Stimulated activated CD4-positive, alpha-beta T cell treated with anti-CD3 and anti-CD28 coated beads, Interleukin-1b, Interleukin-23, amount 100 ng/mL, for 1 hour (primary cell): Measurements from ENCODE around the gene KDSR.

ENCODE experiments used
- DNase-seq, 2 donors: peaks; one replicate each; pipeline ENCODE4 v3.0.0-alpha.2; 2020; ENCODE audit warnings: low read depth in 2 of 2

KDSR gene, protein sequence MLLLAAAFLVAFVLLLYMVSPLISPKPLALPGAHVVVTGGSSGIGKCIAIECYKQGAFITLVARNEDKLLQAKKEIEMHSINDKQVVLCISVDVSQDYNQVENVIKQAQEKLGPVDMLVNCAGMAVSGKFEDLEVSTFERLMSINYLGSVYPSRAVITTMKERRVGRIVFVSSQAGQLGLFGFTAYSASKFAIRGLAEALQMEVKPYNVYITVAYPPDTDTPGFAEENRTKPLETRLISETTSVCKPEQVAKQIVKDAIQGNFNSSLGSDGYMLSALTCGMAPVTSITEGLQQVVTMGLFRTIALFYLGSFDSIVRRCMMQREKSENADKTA

GRCh38 chr18:63367053-63367953 lies at the start of gene KDSR:
Gene KDSR, minus strand, starts transcription at chr18:63367206. Its CDS starts 88 bp downstream, at chr18:63367118.
- peak in 1 of 2 donors; percentile 68 for DNase-seq

DNA sequence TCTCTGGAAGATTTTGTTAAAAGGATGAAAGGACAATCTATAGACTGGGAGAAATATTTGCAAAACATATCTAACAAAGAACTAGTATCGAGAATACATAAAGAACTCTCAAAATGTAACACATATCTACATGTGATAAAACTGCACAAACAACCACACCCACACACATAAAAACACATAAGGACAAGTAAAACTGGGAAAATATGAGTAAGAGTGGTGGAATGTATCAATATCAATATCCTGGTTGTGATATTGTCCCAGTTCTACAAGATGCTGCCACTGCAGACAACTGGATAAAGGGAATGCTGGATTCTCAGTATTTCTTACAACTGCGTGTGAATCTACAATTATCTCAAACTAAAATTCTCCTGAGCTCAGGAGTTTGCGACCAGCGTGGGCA lies 45.9 kb upstream of the KDSR start:
- no peak for DNase-seq

- no peak for DNase-seq
These were observed 43.8 kb upstream of the KDSR start for GRCh38 chr18:63410792-63411191.

DNA sequence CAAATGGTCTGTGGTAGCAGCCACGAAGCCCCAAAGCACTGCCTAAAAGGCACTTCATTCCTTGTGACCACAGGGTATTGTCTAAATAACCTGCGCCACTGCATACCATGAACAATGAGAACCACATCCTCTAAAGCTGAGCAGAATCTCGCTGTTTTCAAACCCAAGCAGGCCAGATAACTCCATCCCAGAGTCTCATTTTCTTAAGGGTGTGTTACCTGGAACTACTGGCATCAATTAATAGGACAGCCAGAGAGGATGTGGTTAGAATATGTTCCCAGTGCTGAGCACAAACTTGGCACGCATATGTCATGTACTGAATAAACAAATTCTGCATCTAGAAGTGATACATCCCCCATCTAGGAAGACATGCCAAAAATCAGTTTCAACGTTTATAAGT lies 42.3 kb upstream of the KDSR start:
- DNase-seq = no peak

GRCh38 chr18:63407734-63408133 lies 40.7 kb upstream of the KDSR start:
- DNase-seq = no peak

DNA sequence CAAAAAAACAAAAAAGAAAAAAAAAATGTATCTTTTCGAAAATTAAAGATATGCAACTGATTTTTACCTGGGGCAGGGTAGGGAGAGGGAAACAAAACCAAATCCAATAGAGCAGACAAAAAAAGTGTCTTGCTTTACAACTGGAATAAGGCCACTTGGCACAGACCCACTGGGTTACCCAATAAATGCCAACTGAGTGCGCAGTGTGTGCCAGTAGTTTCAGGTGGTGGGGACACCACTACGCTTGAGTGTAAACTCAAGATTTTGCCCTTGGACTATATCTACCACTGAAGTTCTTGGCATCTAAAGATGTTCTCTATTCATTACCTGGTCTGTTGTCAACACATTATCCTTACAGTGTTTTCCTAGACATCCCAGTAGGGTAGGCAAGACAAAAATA lies 39.0 kb upstream of the KDSR start:
- DNase-seq = no peak

- no peak for DNase-seq
These were observed 35.5 kb upstream of the KDSR start for GRCh38 chr18:63402246-63403162.

GRCh38 chr18:63399300-63399699 lies 32.3 kb upstream of the KDSR start:
- DNase-seq = no peak

- no peak for DNase-seq
These were observed 30.3 kb upstream of the KDSR start for GRCh38 chr18:63397349-63397748.

- DNase-seq = no peak
These were observed 28.5 kb upstream of the KDSR start for GRCh38 chr18:63395503-63395902.

GRCh38 chr18:63394954-63395353 lies 27.9 kb upstream of the KDSR start:
- DNase-seq = no peak

DNA sequence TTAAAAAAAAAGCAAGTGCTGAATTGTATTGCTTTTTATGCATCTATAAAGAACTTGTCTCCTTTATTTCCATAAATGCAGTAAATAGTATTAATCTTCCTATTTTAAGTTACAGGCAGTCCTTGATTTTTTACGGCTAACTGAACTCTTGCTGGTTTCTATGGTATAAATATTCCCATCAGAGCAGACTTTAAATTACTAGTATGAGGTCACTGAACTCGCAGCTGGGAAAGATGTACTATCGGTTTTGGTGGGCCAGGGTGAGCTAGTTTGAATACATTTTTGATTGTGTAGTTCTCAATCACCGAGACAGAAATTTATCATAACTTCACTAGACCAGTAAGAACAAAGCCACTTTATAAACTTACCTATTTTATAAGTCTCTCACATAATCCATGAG lies 20.9 kb upstream of the KDSR start:
- no peak for DNase-seq

- no peak for DNase-seq
These were observed 15.8 kb upstream of the KDSR start for GRCh38 chr18:63382843-63383242.

GRCh38 chr18:63379639-63379962 lies 12.6 kb upstream of the KDSR start:
- DNase-seq = no peak

DNA sequence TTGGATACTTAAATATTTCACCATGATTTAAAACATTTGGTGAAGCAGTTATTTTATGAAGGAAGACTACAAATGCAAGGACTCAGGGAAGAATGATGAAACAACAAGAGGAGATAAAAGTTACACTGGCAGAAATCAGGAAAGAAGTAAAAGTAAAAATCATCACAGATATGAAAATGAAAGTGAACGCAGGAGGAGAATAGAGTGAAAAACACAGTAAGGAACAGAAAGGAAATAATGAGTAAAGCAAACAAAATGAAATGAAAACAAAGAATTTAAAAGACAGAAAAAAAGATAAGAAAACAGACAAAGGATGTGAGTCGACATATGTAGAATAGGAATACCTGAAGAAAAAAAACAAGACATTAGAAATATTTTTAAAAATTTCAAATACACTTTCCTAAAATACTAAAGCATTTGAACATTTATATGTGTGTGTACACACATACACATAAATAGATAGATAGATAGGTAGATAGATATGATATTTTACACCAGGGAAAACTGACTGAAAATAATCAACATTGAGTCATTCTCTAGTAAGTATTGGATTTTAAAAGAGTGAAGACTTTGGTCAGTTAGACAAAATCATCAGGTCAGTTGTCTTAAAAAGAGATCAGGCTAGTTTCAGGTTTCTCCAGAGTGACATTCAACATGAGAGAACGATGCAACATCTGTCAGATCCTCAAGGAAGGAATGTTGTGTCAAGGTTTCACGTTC lies 12.1 kb upstream of the KDSR start:
- no peak for DNase-seq

DNA sequence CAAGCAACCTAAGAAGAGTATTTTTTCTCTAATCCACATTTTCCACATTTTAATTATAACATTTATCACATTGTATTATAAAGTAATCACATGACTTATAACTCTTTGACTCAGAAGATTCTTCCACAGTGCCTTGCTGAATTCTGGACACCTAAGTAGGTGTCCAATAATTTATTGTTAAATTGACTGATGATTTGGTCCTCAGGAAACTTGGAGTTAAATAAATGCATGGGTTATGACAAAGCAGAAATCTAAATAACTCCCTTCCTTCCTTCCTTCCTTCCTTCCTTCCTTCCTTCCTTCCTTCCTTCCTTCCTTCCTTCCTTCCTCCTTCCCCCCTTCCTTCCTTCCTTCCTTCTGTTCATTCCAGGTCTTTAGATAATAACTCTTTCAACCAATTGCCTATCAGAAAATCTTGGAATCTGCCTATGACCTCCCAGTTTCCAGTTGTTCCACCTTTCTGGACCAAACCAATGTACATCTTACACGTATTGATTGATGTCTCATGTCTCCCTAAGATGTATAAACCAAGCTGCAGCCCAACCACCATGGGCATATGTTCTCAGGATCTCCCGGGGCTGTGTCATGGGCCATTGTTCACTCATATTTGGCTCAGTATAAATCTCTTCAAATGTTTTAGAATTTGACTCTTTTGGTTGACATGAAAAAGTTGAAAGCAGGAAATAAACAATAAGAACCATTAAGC lies 10.4 kb upstream of the KDSR start:
- DNase-seq = no peak

- DNase-seq = no peak
These were observed 9.5 kb upstream of the KDSR start for GRCh38 chr18:63376538-63376937.

- DNase-seq = no peak
These were observed 7.5 kb upstream of the KDSR start for GRCh38 chr18:63374540-63374939.

GRCh38 chr18:63373161-63373560 lies 6.2 kb upstream of the KDSR start:
- DNase-seq = no peak

DNA sequence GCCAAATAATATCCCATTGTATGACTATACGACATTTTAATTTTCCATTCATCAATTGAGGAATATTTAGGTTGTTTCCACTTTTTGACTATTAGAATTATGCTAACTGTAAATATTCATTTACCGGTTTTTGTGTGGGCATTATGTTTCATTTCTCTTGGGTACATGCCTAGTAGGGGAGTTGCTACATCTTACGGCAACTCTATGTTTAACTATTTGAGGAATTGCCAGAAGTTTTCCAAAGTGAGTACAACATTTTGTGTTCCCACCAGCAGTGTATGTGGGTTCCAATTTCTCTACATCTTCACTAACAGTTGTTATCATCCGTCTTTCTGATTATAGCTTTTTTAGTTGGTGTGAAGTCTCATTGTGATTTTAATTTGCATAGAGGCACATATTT lies 1.6 kb upstream of the KDSR start:
- no peak for DNase-seq
